B cell (primary cell): Measurements from ENCODE around the gene PRRX1. TPM values are rescaled to one million over a fixed set of nuclear protein-coding genes. Genes with fewer than 3 reads are reported as not detected.

Source experiments
- ATAC-seq: fragments of 200-7000 bp; cut with Tn5 transposase; one replicate; pipeline ENCODE4 v1.10.0; 2021; ENCODE audit warnings: low read depth, mild to moderate bottlenecking, moderate number of reproducible peaks, moderate library complexity
- CTCF ChIA-PET: fragments of 350-600 bp; sonication (Branson Sonifier 250); formaldehyde crosslinking; loops from one replicate; lab custom pipeline; 2021; ENCODE audit warnings: antibody characterized with exemption, inconsistent platforms; lab: Charles Lee
- POLR2A ChIA-PET: fragments of 350-600 bp; sonication (Branson Sonifier 250); formaldehyde crosslinking; loops from one replicate; lab custom pipeline; 2021; ENCODE audit warnings: antibody characterized with exemption; lab: Charles Lee
- DNase-seq: peaks from one replicate; pipeline ENCODE4 v3.0.0; 2013
- H2AFZ ChIP-seq: 2 replicates; pipeline ENCODE4 v1.6.1; 2012; ENCODE audit warnings: mild to moderate bottlenecking, low read depth, low read length; ENCODE audit not compliant: insufficient read depth, poor library complexity, severe bottlenecking
- H3K27ac ChIP-seq, 2 donors: 1 replicate in 1 of 2; 2 replicates in 1 of 2; pipeline ENCODE4 v1.5.1; 2012 to 2013; ENCODE audit warnings: low read length in 2 of 2, mild to moderate bottlenecking in 2 of 2, moderate library complexity in 1 of 2
- H3K27me3 ChIP-seq, 4 experiments: fragments of 200-600 bp in 1 of 4; sonication (generic) in 1 of 4; replicated peaks in 1 of 4; 1 replicate in 2 of 4; 2 replicates in 2 of 4; pipeline versions ENCODE4 v1.6.1 to v1.7.0; 2013 to 2016; ENCODE audit warnings: low read length in 3 of 4, mild to moderate bottlenecking in 2 of 4, mixed read lengths in 1 of 4, moderate library complexity in 1 of 4; ENCODE audit not compliant: insufficient read depth in 4 of 4, control insufficient read depth in 3 of 4; ENCODE audit errors: control extremely low read depth in 1 of 4
- H3K36me3 ChIP-seq, 2 experiments: replicated peaks in 1 of 2; 1 replicate in 1 of 2; 2 replicates in 1 of 2; pipeline versions ENCODE4 v1.6.1 to v1.7.1; 2013; ENCODE audit warnings: low read length in 1 of 2; ENCODE audit not compliant: insufficient read depth in 2 of 2, control insufficient read depth in 1 of 2; ENCODE audit errors: control extremely low read depth in 1 of 2, extremely low read depth in 1 of 2
- H3K4me1 ChIP-seq, 2 donors: fragments of 200-600 bp in 1 of 2; sonication (generic) in 1 of 2; 1 replicate in 1 of 2; 2 replicates in 1 of 2; pipeline versions ENCODE4 v1.5.1 to v1.6.1; 2013 to 2017; ENCODE audit warnings: low read length in 2 of 2; ENCODE audit not compliant: control insufficient read depth in 2 of 2, insufficient read depth in 2 of 2
- H3K4me2 ChIP-seq: replicated peaks from 2 replicates; pipeline ENCODE3; 2012; ENCODE audit warnings: mild to moderate bottlenecking, low read depth, low read length; ENCODE audit not compliant: poor library complexity, severe bottlenecking
- H3K4me3 ChIP-seq, 5 experiments: fragments of 200-600 bp in 1 of 5; sonication (generic) in 1 of 5; 1 replicate in 3 of 5; 2 replicates in 2 of 5; pipeline versions ENCODE4 v1.5.1 to v1.7.0; 2011 to 2016; ENCODE audit warnings: low read length in 4 of 5, mild to moderate bottlenecking in 4 of 5, low read depth in 2 of 5, control low read depth in 1 of 5, moderate library complexity in 1 of 5; ENCODE audit not compliant: insufficient read depth in 1 of 5; ENCODE audit errors: control extremely low read depth in 1 of 5, extremely low read depth in 1 of 5
- H3K79me2 ChIP-seq: fragments of 200-600 bp; sonication (generic); one replicate; pipeline ENCODE4 v1.6.0; 2016; ENCODE audit warnings: low read length; ENCODE audit not compliant: control insufficient read depth, insufficient read depth
- H3K9ac ChIP-seq: fragments of 200-600 bp; sonication (generic); 2 replicates; pipeline ENCODE4 v1.6.1; 2017; ENCODE audit warnings: mild to moderate bottlenecking, low read length, moderate library complexity
- H3K9me3 ChIP-seq, 3 donors: one replicate each; pipeline versions ENCODE4 v1.6.1 to v1.7.1; 2013; ENCODE audit warnings: low read length in 2 of 3; ENCODE audit not compliant: control insufficient read depth in 2 of 3, insufficient read depth in 1 of 3; ENCODE audit errors: control extremely low read depth in 1 of 3
- H4K20me1 ChIP-seq: 2 replicates; pipeline ENCODE4 v1.6.0; 2012; ENCODE audit warnings: mild to moderate bottlenecking, low read length; ENCODE audit not compliant: insufficient read depth, control insufficient read depth, poor library complexity, severe bottlenecking
- H3K27ac Mint-ChIP-seq: one replicate; pipeline ENCODE4 v1.8.0; 2021; ENCODE audit warnings: mixed read lengths
- H3K27me3 Mint-ChIP-seq: one replicate; pipeline ENCODE4 v1.8.0; 2021; ENCODE audit warnings: mixed read lengths
- H3K4me1 Mint-ChIP-seq: one replicate; pipeline ENCODE4 v1.8.0; 2021; ENCODE audit warnings: mixed read lengths
- H3K4me3 Mint-ChIP-seq: one replicate; pipeline ENCODE4 v1.8.0; 2021; ENCODE audit warnings: mixed read lengths
- H3K9me3 Mint-ChIP-seq: one replicate; pipeline ENCODE4 v1.8.0; 2022; ENCODE audit warnings: mixed read lengths; ENCODE audit not compliant: insufficient read depth
- EZH2 ChIP-seq: IDR thresholded peaks from 2 replicates; pipeline ENCODE4 v1.6.1; 2012; ENCODE audit warnings: borderline replicate concordance, low read depth, mild to moderate bottlenecking, moderate library complexity, low read length; ENCODE audit not compliant: insufficient read depth, poor library complexity, severe bottlenecking
- WGBS: methylation state at CpG from one replicate; pipeline ENCODE4 v1.1.5; 2013; ENCODE audit warnings: missing lambda C conversion rate; ENCODE audit not compliant: insufficient coverage; 5-methylcytosine and 5-hydroxymethylcytosine counted together
- intact Hi-C: fragments of 100-400 bp; cut with micrococcal nuclease; formaldehyde crosslinking; loops from one replicate; pipeline ENCODE4 v1.10.0; 2022
- polyA plus RNA-seq: library from polyadenylated mRNA; depleted of rRNA; stranded (reverse); fragments of >200 nt; gene quantifications from 2 replicates; pipeline ENCODE4 v1.2.3, GENCODE V29; 2012
- total RNA-seq, 2 donors: library from RNA; stranded (reverse); fragments of 120-200 nt in 1 of 2; gene quantifications; 1 replicate in 1 of 2; 2 replicates in 1 of 2; pipeline versions ENCODE4 v1.2.3 to v1.2.4, GENCODE V29; 2013 to 2022
- TF ChIP-seq, protein P1 (sequence below): fragments of 200-600 bp; IDR thresholded peaks from one replicate; pipeline ENCODE4 v1.8.0; 2022; ENCODE audit warnings: antibody characterized with exemption, mild to moderate bottlenecking

The PRRX1 gene
- total and polyA plus RNA-seq, 2 donors (not counting 1 experiment from before 2014, with no cell fraction given), result not detected

DNA sequence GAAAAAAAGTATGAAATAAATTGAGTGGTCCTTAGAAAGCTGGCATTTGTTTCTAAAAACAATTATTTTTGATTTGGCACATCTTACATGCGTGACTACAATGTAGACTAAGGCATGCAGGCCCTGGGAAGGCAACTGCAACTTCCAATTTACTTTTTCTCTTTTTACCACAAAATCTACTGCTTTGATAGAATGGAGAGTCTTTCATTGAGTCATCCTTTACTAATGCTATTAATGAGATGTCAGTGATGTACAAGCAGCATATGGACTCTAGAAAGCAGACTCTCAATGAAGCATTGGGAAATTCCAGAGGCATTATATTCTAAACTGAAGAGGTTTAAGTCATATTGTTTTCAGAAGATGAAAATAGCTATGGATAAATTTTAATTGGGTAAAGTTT, 29.6 kb upstream of the PRRX1 start:
- Histone ChIP-seq H3K4me2 (no peak overlapping the region), H2AFZ (no peak overlapping the region), H3K4me1 (no peaks in the 10 kb centered on the region), H3K79me2 (no peaks in the 10 kb centered on the region), H3K9me3 (peaks cover 0 to under 1% (median 0%) of the 10 kb centered on the region in 3 donors), H3K36me3 (no peaks in the 10 kb centered on the region), H3K4me3 (no peak overlapping the region), H3K27ac (no peak overlapping the region), H3K27me3 (peaks cover 0 to 7% (median 0%) of the 10 kb centered on the region in 4 experiments), H4K20me1 (no peaks in the 10 kb centered on the region), H3K9ac (no peak overlapping the region)
- ChIA-PET POLR2A (no interaction called here), CTCF (interaction anchor here (0.7 kb wide), 1 partner anchor 186 kb away, joined by 3 read pairs; no protein-coding TSS in a partner anchor)
- H3K27me3 Mint-ChIP-seq, result peaks cover 15% of the 10 kb centered on the region
- intact Hi-C loops, result no loop called here
- no peaks in the 10 kb centered on the region for H3K4me1 Mint-ChIP-seq
- TF ChIP-seq, protein P1, sequence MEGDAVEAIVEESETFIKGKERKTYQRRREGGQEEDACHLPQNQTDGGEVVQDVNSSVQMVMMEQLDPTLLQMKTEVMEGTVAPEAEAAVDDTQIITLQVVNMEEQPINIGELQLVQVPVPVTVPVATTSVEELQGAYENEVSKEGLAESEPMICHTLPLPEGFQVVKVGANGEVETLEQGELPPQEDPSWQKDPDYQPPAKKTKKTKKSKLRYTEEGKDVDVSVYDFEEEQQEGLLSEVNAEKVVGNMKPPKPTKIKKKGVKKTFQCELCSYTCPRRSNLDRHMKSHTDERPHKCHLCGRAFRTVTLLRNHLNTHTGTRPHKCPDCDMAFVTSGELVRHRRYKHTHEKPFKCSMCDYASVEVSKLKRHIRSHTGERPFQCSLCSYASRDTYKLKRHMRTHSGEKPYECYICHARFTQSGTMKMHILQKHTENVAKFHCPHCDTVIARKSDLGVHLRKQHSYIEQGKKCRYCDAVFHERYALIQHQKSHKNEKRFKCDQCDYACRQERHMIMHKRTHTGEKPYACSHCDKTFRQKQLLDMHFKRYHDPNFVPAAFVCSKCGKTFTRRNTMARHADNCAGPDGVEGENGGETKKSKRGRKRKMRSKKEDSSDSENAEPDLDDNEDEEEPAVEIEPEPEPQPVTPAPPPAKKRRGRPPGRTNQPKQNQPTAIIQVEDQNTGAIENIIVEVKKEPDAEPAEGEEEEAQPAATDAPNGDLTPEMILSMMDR, result no peak
- no peak for TF ChIP-seq EZH2
- DNase-seq (no peak), ATAC-seq (no peak)
- no peak overlapping the region for H3K4me3 Mint-ChIP-seq
- no CpG with 5 or more reads among the region's 1 CpG for whole genome bisulfite sequencing
- peaks cover 4% of the 10 kb centered on the region for H3K9me3 Mint-ChIP-seq
- no peak overlapping the region for H3K27ac Mint-ChIP-seq

DNA sequence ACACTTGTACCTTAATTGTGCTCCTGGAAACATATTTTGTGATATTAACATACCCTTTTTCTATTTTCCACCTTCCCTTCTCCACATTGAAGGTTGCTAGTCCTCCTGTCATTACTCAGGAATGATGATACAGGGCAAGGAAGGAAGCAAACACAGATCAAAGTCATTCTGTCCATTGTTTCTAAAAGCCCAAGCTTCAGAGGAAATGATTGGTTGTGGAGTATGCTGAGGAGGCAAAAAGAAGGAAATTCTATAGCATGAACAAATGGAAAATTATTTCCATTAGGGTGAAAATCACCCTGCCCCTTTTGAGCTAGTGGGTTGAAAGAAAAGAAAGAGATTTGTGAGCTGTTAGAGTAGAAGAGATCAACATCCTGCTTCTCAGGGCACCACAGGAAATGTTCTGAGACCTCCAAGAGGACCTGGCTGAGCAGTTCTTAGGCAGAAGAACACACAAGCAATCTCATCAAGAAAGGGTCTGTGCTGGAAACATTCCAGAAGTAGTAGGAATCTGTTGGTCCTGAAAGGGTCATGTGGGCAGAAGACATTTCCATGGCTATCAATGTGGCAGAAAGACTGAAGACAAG, 29.0 kb upstream of the PRRX1 start:
- ATAC-seq, result no peak
- H3K4me1 Mint-ChIP-seq, result no peaks in the 10 kb centered on the region
- POLR2A ChIA-PET, result no interaction called here

More for the DNA sequence above, 29.0 kb upstream of the PRRX1 start:
- H3K27me3 ChIP-seq, result peaks cover 0 to 7% (median 0%) of the 10 kb centered on the region in 4 experiments
- Mint-ChIP-seq H3K9me3 (peaks cover 4% of the 10 kb centered on the region), H3K4me3 (no peak overlapping the region), H3K27me3 (peaks cover 15% of the 10 kb centered on the region), H3K27ac (no peak overlapping the region)
- TF ChIP-seq, protein P1, result no peak
- no peak for TF ChIP-seq EZH2
- no peak overlapping the region for H2AFZ ChIP-seq
- H4K20me1 ChIP-seq, result no peaks in the 10 kb centered on the region
- H3K9ac ChIP-seq, result no peak overlapping the region
- no peaks in the 10 kb centered on the region for H3K79me2 ChIP-seq
- CTCF ChIA-PET, result no interaction called here
- DNase-seq, result no peak
- H3K36me3 ChIP-seq, result no peaks in the 10 kb centered on the region
- intact Hi-C loops, result no loop called here
- no peak overlapping the region for H3K4me2 ChIP-seq
- no peak overlapping the region for H3K4me3 ChIP-seq
- H3K27ac ChIP-seq, result no peak overlapping the region
- H3K4me1 ChIP-seq, result no peaks in the 10 kb centered on the region
- peaks cover 0 to 3% (median 0%) of the 10 kb centered on the region in 3 donors for H3K9me3 ChIP-seq
